Endometrial microvascular endothelial cells (primary cell): Measurements from ENCODE around the gene ZEB2. TPM values are rescaled to one million over a fixed set of nuclear protein-coding genes. Genes with fewer than 3 reads are reported as not detected.

Experiments used
- in situ Hi-C: cut with HindIII; loops from 2 replicates; pipeline ENCODE4 v1.10.0; 2017; ENCODE audit warnings: low sequenced_read_pairs, low pct_unique_long_range_greater_than_20kb; ENCODE audit errors: inconsistent ontology term
- total RNA-seq: library from RNA; depleted of rRNA; stranded (reverse); fragments of >200 nt; gene quantifications from one replicate; pipeline ENCODE4 v1.2.3, GENCODE V29; 2015; ENCODE audit errors: inconsistent ontology term

Gene ZEB2
- total RNA-seq, 1 donor from 2014 or later = 9.7 TPM

DNA sequence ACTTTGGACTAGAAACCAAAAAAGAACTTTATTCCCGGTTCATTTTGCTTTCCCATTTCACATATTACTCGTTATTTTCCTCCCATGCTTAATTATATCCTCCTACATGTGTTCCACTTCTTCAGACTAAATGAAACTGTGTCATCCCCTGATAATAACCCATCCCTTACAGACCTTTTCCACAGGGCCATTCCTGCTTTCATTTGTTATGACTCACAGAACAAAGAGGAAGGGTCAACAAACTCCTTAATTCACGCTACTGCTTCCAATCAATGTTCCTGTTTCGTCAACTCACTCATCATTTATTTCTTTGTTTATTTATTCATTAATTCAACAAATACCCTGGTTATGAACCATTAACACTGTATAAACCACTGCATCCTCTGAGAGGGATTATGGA is 104.5 kb downstream of the ZEB2 start:
- in situ Hi-C loops = no loop called here

GRCh38 chr2:144414324-144414845 is 105.5 kb downstream of the ZEB2 start:
- in situ Hi-C loops = no loop called here

DNA sequence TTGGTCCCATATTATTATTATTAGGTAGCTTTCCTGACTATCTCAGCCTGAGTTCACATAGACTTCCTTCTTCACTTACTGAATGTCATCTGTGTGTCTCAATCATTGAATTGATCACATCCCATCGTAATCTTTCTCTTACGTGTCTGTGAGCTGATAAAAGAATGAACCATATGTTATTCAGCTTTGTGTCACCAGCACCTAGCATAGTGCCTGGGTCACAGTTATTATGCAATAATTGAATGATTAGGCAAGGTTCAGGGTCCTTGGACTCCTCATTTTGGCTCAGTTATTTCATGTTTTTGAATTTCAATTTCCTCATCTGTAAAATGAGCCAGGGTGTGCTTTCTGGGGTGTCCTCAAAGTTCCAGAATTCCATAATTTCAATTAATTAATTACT is 107.2 kb downstream of the ZEB2 start:
- in situ Hi-C loops = no loop called here

DNA sequence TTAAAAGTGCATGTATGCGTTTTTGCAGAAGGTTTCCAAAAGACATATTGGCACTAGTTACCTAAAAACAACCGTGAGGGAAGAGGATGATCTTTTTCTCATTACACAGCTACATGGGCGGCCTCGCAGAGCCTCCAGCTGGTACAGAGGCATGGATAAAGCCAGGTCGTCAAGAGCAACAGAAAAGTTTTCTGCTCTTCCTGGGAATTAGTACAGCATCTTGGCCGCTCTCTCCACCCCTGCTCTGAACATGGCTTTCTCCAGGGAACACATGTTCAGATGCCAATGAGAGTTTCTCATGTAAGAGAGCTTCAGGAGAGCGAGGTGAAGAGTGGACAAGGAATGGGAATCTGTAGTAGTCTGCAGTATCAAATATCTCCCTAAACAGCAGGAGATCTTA is 108.4 kb downstream of the ZEB2 start:
- in situ Hi-C loops = no loop called here

DNA sequence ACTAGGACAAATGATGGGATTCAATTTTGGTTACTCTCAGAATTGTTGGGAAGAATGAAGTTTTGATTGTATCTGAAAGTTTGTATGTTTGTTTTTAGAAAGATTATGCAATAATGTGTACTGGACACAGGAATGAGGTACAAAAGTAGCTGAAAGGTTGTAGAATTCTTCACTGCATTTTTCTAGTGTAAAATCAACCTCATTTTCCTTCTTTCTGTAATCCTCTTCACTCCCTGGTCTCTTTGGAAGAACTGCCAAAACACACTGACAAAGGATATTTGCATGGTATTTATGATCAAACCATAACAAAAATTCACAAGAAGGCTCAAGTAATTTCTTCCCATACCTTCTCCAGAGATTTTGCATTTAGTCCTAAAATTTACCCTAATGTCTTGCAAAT is 110.7 kb downstream of the ZEB2 start:
- in situ Hi-C loops = no loop called here

DNA sequence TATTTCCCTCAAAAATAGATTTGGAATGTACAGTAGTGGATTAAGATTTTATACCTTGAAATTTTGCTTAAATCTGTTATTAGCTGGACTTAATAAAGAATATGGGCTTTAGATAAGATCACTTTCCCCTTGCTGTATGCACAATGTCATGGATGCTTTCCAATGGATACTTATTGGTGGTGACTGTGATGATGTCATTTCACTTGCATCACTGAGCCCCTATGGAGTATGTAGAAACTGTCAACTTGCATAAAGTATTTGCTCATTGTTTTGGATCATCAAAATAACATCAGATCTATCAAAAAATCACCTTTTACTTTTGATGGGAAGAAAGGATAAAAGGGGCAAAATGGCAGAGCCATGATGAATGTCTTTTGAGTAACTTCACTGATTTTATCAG is 112.7 kb downstream of the ZEB2 start:
- in situ Hi-C loops = no loop called here

GRCh38 chr2:144405982-144406788 is 113.7 kb downstream of the ZEB2 start:
- in situ Hi-C loops = no loop called here

- in situ Hi-C loops = no loop called here
Observed at GRCh38 chr2:144405321-144405720, 114.6 kb downstream of the ZEB2 start.

- in situ Hi-C loops = no loop called here
Observed at GRCh38 chr2:144404586-144405314, 115.2 kb downstream of the ZEB2 start.

GRCh38 chr2:144403933-144404332 is 116.0 kb downstream of the ZEB2 start:
- in situ Hi-C loops = no loop called here

GRCh38 chr2:144402251-144402650 is 117.7 kb downstream of the ZEB2 start:
- in situ Hi-C loops = no loop called here

DNA sequence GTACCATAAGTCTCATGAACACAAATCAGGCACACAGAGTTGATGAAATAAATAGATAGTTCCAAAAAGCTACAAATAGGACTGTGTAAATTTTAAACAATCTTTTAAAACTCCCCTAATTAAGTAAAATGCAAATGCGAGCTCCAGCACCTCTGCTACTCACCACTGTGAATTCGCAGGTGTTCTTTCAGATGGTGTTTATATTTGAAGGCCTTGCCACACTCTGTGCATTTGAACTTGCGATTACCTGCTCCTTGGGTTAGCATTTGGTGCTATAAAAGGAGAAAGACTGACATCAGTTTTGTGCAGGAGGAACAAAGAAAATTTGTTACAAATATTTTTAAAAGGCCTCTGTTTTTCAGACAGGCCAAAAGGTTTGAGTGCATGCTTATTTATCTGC is 118.9 kb downstream of the ZEB2 start:
- in situ Hi-C loops = no loop called here

DNA sequence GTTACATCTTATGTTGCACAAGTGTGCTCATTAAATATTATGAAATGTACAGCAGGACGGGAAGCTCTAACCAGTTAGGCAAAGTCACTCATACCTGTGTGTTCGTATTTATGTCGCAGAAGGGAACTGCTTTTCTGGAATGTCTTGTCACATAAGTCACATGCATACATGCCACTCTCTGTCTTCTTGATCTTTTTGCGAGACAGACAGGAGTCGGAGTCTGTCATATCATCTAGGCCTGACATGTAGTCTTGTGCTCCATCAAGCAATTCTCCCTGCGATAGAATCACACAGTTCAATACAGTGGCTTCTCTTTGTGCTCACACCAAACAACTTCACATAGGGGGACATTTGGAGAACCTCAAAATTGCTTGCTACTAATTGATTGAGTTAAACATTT is 123.6 kb downstream of the ZEB2 start:
- in situ Hi-C loops = no loop called here

- in situ Hi-C loops = no loop called here
Observed at GRCh38 chr2:144390424-144391020, 129.4 kb downstream of the ZEB2 start.

GRCh38 chr2:144389930-144390311 is 130.0 kb downstream of the ZEB2 start:
- in situ Hi-C loops = no loop called here

- in situ Hi-C loops = no loop called here
Observed at GRCh38 chr2:144389151-144389929, 130.6 kb downstream of the ZEB2 start.

GRCh38 chr2:144385381-144385780 is 134.5 kb downstream of the ZEB2 start:
- in situ Hi-C loops = no loop called here

GRCh38 chr2:144383571-144384100 is 136.3 kb downstream of the ZEB2 start:
- in situ Hi-C loops = no loop called here

DNA sequence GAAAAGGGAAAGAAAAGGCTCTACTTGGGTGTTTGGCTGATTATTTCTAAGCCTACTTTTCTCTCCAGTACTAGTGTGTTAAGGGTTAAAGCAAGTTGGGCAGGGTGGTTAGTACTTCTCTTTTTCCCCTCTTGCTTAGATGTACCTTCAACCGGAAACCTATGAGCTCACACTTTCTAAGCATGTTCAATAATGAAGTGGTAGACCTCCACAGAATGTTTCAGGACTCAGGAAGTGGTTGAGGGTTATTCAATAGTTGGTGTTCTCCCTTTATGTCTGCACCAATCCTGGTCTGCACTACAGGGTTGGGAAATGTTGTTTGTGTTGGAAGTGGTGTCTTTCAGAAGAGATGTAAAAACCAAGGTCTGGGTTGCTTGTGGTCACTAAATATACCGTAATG is 137.1 kb downstream of the ZEB2 start:
- in situ Hi-C loops = no loop called here
